ENCODE data around the gene DCAF10.
"Not testable (repeated sequence)": the region's sequence is repeated elsewhere in the genome, so short reads cannot be mapped to it uniquely, and the experiment has no call there.

The DCAF10 gene

DNA sequence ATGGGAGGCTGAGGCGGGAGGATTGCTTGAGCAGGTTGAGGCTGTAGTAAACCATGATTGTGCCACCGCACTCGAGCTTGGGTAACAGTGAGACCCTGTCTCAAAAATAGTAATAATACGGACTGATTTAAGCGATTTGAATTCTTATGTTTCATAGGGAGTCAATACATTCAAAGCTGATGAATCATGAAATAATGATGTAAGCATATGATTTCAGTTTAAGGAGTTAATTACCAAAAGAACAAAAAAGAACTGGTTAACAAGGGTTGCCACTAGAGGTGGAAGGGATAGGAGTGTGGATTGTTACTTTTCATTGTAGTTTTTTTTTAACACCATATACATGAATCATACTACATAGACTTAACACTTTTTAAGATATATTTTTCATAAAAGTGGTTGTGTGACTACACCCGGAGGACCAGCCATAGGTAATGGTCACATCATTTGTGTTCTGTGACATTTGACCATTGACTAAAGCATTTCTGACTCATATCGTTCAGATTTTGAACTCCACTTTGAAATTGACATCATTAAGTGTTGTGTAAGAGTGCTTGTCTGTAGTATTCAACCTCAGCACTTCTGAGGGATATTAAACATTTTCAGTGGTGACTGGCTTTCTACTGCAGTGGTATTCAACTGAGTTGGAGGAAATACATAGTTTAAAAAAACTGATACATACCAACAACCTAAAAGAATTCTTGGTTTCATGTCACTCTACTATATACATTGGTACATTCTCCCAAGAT, 40.0 kb upstream of the DCAF10 start:
- no peak for TF ChIP-seq CTCF (conservative IDR thresholded peaks at IDR 0.05; ENCODE audit: low read depth, low read length)
- peak; percentile 86 for DNase-seq (ENCODE audit: low read depth)

GRCh38 chr9:37761511-37761910, 39.1 kb upstream of the DCAF10 start:
- DNase-seq (ENCODE audit: low read depth), result peak; percentile 88
- no peak overlapping the region for H3K4me3 ChIP-seq (ENCODE audit: low read depth, low read length)
- no peak for TF ChIP-seq CTCF (conservative IDR thresholded peaks at IDR 0.05; ENCODE audit: low read depth, low read length)

More for the DNA sequence above, 40.0 kb upstream of the DCAF10 start:
- no peak overlapping the region for H3K4me3 ChIP-seq (ENCODE audit: low read depth, low read length)

GRCh38 chr9:37765263-37765662, 35.3 kb upstream of the DCAF10 start:
- not testable (repeated sequence) for DNase-seq (ENCODE audit: low read depth); H3K4me3 ChIP-seq (ENCODE audit: low read depth, low read length)

- TF ChIP-seq CTCF (conservative IDR thresholded peaks at IDR 0.05; ENCODE audit: low read depth, low read length), result no peak
- no peak for DNase-seq (ENCODE audit: low read depth)
These were observed 31.3 kb upstream of the DCAF10 start for GRCh38 chr9:37769306-37769705.

DNA sequence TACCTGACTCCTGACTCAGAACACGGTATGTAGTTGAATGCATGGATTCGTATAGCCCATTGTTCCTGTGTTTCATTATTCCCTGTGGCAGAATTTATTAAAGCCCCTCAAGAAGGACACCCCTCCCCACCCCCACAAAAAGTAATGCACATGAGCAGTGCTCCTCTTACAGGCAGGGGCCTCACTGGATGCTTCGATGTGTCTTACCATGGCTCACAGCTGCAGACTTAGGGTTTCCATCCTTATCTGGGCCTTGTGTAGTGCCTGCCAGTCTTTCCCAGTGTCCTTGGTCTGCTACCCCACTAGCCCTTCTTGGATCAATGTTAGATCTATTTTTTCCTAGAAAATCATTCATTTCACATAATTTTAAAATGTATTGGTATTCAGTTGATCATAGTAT, 30.6 kb upstream of the DCAF10 start:
- H3K4me3 ChIP-seq (ENCODE audit: low read depth, low read length), result no peak overlapping the region
- no peak for DNase-seq (ENCODE audit: low read depth)
- TF ChIP-seq CTCF (conservative IDR thresholded peaks at IDR 0.05; ENCODE audit: low read depth, low read length), result no peak

More at GRCh38 chr9:37769306-37769705, 31.3 kb upstream of the DCAF10 start:
- H3K4me3 ChIP-seq (ENCODE audit: low read depth, low read length), result no peak overlapping the region

DNA sequence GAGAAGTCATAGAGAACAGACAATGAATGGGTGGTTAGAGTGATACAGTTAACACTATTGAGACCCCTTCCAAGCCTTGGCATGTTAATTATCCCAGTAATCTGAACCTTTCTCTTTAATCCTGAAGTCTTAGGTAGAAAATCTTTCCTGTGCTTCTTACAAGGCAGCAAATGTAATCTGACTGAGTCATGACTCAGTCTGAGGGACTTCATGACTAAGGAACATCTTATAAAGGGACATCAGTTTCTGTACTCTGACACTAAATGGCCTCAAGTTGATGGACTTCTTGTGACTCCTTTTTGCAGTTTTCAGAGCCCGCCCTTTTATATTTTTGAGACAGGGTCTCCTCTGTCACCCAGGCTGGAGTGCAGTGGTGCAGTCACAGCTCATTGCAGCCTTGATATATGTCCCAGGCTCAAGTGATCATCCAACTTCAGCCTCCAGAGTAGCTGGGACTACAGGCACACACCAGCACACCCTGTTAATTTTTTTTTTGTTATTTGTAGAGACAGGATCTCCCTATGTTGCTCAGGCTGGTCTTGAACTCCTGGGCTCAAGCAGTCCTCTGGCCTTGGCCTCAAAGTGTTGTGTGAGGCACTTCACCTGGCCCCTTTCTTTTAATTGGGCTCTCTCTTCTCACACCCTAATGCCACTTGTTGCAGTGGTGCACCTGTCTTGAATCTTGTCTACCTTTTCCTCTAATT, 25.2 kb upstream of the DCAF10 start:
- no peak for TF ChIP-seq CTCF (conservative IDR thresholded peaks at IDR 0.05; ENCODE audit: low read depth, low read length)
- DNase-seq (ENCODE audit: low read depth), result no peak
- H3K4me3 ChIP-seq (ENCODE audit: low read depth, low read length), result no peak overlapping the region

GRCh38 chr9:37776328-37776727, 24.3 kb upstream of the DCAF10 start:
- TF ChIP-seq CTCF (conservative IDR thresholded peaks at IDR 0.05; ENCODE audit: low read depth, low read length), result no peak
- peak; percentile 37 for DNase-seq (ENCODE audit: low read depth)

More at GRCh38 chr9:37776328-37776727, 24.3 kb upstream of the DCAF10 start:
- no peak overlapping the region for H3K4me3 ChIP-seq (ENCODE audit: low read depth, low read length)
